ENCODE results near the gene FAS.

Gene FAS

DNA sequence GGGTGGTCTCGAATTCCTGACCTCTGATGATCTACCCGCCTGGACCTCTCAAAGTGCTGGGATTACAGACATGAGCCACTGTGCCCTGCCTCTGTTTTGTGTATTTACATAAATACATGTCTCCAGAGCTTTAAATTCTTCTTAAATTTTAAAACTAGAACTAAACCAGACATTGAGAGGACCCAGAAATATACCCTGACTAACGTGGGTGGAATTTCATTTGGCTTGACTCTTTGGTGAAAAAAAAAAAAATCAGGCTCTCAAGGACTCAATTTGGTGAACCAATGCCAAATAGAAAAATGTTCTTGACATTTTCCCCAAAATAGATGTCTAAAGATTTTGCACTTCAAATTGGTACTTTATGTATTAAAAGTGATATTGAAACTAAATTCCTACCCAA lies 16.6 kb upstream of the FAS start:
- DNase-seq, result no peak

DNA sequence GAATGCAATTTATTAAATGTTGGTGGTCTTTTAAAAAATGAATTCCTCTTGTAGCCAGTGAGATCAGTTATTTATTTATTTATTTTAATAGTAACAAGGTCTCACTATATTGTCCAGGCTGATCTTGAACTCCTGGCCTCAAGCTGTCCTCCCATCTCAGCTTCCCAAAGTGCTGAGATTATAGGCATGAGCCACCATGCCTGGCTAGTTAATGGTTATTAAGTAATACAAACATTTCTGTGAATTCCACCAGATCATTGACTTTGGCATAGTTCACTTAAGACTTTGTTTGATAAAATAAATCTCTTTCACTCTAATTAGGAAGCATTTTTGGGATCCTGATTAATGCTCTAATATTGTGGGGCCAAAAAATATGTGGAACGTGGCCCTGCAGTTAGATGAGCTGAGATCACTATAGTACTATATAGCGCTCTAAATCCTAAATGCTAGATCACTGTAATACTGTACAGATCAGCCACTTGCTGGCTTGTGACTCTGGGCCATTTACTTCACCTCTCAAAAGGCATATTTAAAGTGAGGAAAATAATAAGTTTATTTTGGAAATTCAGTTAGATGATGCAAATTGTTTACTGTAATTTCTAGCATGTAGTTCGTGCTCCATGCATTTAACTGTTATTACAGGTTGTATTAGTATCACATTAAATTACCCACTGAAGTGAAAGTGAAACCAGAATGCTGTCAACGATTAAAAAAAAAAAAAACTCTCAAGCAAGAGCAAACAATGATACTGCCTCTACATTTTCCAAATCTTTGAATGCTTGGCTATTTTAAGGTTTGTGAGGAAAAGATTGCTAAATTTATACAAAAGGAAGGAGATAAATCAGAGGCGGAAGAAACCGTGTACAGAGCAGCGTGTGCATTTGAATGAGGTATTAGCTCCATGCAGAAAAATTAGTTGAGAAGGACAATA lies 15.9 kb upstream of the FAS start:
- DNase-seq, result no peak

DNA sequence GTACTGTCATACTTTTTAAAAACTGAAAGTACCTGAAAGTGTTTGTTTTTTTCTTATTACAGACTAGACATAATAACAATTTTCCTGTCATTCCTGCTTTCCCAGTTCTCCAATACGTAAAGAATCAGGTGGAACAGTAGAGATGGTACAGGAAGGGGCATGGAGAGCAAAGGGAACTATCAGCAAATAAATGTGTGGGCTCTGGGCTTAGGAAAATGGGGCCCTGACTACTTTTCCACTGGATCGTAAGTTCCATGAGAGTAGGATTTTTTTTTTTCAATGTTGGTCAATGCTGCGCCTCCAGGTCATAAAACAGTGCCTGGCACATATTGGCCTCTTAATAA lies 15.2 kb upstream of the FAS start:
- DNase-seq, result no peak

DNA sequence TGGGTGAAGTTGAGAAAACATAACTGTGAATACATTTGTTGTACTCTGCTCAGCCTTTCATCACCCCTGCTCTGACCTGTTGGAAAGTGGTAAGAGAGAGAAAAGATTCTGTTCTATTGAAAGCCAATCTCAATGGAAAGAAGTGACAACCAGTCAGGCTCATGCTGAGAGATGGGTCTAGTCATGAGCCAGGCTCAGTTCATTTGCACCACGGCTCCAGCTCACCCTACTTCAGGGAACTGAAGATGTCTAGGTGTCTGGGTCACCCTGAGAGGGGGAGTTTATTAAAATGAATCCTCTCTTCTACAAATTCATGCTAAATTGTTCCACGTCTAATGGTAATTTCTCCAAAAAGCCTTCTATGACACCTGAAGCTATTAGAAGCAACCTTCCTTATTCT lies 12.1 kb upstream of the FAS start:
- no peak for DNase-seq

DNA sequence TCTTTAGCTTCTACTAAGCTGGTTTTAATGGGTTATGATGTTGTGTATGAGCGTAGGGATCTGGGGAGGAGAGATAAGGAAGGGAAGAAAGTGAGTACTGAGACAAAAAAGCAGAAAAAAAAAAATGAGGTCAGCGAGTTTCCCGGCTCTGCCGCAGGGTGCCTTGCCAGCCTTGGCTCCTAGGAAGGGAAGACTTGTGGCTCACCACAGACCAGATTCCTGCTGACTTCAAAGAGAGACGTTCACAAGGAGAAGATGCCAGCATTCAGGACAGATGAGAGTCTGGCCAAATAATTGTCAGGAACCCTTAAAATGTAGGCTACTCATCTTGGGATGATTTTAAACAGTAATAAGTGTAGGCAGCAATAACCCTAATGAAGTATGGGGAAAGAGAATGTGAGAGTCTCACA lies 11.4 kb upstream of the FAS start:
- DNase-seq, result no peak

DNA sequence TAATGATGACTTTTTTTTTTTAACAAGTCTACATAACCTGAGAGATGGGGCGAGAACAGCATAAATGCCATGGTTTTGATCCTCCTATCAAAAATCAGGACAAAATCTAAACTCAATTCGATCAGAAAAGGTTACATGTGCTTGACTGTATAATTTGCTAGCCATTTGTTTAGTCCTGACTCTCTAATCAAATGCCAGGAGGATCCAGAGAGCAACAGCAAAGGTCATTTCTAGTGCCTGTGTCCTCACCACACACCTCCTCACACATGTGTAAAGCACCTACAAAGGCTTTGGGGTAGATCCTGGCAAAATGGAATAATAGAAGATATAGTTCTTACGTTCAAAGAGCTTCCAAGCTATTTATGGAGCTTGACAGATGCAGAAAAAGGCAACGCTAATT lies 11.0 kb upstream of the FAS start:
- no peak for DNase-seq

DNA sequence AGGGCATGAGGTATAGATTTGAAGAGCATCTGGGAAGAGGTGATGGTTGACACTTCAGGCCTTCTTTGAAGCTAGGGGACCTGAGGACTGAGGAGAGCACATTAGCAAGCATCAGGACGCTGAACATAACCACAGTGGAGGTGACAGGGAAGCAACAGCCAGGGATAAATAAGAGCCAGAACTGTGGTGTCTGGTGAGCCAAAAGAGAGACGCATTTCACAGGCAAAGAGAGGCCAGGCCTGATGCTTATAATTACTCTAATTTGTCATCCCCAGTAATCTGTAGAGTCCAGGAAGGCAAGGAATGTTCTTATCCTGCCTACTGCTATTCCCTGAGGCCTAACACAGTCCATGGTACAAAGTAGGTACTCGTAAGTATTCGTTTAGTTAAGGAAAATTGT lies 10.4 kb upstream of the FAS start:
- no peak for DNase-seq

DNA sequence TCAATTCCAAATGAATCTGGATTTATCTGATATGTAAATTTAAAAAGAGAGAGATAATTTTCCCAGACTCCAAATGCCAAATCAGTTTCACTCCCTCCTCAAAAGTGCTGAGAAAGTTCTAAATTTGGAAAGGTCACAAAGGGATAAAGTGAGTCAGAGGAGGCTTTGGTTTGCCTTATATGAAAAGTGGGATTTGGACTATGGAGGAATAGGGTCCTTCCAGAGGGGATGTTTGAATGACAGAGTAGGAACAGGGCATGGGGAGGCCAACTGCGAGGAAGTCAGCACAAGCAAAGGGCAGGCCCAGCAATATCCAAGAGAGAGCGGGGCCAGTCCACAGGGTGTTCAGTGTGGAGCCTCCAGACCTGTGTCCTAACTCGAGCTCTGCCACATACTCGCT lies 9.8 kb upstream of the FAS start:
- no peak for DNase-seq

DNA sequence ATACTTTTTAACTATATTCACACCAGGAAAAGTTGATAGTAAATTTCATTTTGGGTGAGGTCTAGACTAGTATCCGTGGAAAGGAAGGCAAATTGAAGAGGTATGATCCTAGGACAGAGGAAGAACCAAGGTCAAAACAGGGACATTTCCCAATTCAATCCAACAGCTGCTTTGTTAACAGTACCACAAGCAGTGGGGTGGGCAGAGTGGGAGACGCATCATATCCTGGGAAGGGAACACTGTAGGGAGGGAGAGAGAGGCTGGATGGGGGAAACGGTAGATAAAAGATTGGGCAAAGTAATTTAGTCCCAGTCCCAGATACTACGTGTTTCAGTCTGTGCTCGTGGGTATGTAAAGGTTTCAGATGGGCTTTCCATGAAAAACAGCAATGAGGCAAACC lies 9.2 kb upstream of the FAS start:
- DNase-seq, result no peak

DNA sequence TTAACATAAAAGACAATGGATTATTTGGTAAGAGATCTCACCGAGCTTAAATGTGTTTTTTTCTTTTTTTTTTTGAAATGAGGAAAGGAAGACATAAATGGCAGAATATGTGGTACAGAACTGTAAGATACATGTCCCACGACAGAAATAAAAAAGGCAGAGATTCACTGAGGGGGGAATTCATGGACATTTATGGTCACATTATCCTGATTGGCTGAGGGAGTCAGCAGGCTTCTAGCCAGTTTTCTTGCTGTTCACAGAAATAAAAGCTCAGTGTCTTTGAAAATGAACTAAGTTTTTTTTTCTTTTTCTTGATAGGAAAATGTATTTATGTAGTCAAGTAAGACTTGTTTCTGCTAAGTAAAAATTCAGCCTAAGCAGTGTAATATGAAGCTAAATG lies 8.2 kb upstream of the FAS start:
- DNase-seq, result no peak

DNA sequence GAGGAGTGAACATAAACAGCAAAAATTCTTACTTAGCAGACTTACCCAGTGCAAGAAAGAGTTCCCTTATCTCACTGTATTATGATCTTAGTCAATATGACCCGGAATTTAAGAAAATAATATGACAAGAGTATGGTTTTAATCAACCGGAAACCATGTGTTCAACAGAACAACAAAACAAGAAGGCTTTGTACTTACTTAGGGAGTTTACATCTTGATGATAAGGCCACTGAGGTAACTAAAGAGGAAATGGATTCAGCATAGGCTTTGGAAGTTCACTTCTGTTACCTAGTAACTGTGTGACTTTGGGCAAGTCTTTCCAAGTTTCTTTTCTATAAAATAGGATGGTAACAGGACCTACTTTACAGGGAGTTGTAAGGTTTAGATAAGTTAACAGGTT lies 7.4 kb upstream of the FAS start:
- no peak for DNase-seq

DNA sequence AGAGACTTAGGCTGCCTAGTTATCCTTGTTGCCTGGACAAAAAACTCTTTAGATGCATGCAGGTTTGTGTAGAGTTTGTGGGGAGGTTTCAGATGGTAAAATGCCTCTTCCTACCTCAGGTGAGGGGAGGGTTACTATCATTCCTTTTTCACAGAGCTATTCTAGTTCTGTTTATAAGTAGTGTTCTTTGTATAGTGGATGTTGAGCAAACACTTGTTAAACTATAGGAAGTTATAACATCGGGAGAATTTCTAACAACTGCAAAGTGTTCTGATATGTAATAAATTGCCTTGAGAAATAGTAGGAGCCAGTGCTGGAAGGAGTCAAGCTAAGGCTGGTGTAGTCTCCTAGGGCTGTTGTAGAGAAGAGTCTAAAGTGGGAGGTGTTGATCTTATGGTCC lies 6.7 kb upstream of the FAS start:
- DNase-seq, result no peak

DNA sequence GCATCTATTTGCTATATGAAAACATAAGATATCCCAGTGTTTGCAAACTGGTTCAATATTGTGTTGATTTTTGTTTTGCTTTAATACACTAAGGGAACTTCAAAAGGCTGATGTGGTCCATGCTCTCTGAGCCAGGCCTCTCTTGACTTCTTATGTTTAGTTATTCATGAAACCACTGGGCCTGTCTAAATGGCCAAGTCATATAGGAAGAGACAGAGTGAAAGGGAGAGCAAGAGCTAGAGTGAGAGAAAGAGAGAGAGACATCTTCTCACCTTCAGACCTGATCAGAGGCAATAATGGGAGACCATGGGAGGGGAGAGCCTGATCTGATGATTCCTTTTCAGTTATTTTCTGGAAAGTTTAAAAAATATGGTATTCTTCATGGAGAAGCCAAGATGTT lies 6.1 kb upstream of the FAS start:
- DNase-seq, result no peak

DNA sequence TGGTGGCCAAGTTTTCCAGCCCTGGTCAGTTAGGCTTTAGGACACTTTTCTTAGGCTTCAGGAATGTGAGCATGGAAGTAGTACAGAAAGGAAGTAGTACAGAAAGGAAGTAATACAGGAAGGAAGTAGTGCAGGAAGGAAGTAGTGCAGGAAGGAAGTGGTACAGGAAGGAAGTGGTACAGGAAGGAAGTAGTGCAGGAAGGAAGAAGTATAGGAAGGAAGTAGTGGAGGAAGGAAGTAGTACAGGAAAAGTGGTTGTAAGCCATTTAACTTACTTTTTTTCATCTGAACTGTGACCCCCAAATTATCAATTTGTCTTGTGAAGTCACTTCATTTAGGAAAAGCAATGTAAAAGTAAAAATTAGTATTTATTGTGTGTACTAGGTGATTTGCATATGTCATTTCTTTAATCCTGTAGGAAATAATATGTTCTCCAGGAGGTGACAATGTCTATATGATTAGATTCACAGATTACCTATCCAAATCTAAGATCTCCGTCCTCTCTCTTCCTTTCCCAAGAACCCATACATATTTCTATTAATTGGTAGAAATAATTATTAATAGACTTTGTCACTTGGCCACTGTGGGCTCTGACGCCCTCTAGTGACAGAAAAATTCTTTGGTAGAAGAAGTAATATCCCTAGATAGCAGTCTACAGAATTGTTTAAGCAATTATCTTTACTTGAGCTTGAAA lies 3.9 kb upstream of the FAS start:
- DNase-seq, result no peak

DNA sequence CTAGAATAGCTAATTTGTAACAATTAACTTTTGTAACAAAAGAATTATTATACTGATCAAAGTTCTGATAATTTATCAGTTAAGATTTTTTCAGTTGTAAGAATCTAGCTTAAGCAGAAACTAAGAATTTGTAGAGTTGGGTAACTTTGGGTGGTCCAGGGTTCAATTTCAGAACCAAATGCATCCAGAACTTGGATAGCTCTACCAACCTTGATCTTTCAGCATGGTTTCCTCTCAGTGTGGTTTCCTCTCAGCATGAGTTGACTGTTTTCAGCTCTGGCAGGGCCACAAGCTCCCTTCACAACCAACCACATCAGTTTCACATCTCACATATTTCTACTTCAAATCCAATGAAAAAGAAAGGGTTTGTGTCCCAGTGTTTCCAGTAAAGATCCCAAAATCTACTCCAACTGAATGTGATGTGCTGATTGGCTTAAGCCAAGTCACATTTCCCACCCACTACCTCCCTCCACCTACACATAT lies 3.3 kb upstream of the FAS start:
- DNase-seq, result no peak

DNA sequence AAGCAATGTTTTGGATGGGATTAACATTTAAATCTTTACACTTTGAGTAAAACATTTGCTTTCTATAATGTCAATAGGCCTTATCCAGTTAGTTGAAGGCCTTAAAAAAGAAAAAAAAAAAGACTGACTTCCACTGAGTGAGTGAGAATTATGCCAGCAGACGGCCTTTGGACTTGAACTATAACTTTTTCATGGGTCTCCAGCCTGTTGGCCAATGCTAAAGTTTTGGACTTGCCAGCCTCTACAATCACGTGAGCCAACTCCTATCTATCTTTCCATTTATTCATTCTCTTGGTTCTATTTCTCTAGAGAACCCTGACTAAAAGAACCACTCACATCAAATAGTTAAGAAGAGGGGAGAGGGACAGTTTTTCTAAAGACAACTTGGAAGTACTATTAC lies 2.8 kb upstream of the FAS start:
- DNase-seq, result no peak

DNA sequence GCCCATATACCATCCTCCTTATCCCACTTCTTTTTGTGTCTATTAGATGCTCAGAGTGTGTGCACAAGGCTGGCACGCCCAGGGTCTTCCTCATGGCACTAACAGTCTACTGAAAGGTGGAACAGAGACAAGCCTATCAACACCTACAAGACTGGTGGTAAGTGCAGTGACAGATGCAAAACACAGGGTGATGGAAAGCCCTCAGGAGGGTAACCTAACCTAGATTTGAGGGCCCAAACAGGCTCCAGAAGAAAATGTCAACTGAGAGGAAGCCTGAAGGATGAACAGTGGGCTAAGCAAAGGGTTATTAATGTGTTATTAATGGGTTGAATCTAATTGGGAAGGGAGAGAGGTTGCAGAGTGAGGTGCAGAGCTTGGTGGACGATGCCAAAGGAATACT lies 1.2 kb upstream of the FAS start:
- DNase-seq, result no peak

DNA sequence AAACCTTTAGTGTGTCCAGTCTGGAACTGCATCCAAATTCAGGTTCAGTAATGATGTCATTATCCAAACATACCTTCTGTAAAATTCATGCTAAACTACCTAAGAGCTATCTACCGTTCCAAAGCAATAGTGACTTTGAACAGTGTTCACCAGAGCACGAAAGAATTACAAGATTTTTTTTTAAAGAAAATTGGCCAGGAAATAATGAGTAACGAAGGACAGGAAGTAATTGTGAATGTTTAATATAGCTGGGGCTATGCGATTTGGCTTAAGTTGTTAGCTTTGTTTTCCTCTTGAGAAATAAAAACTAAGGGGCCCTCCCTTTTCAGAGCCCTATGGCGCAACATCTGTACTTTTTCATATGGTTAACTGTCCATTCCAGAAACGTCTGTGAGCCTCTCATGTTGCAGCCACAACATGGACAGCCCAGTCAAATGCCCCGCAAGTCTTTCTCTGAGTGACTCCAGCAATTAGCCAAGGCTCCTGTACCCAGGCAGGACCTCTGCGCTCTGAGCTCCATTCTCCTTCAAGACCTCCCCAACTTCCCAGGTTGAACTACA lies 694 bp upstream of the FAS start:
- no peak for DNase-seq

DNA sequence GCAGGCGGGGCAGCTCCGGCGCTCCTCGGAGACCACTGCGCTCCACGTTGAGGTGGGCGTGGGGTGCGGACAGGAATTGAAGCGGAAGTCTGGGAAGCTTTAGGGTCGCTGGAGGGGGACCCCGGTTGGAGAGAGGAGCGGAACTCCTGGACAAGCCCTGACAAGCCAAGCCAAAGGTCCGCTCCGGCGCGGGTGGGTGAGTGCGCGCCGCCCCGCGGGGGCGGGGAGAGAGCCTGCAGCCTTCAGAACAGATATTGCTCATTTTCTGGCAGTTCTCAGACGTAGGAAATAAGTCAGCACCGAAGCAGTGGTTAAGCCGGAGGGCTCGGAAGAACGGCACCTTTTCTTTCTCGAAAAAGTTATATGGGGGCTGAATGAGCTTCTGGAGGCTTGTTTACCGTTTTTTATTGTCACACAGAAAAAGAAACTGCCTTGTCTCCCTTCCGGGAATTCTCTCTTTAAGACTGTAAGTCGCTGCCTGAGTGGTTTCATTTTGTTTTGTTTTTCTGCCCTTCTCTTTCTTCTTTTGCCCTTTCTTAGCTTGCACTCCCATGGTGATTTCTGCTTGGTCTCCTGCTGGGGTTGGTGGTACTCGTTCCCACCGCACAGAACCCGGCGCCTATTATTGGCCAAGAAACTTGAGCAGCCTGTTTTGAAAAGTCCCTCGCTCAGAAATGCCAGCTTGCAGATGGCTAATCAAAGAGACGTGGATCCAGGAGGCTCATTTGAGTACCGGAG lies 732 bp downstream of the FAS start:
- DNase-seq, result peak; percentile 76

DNA sequence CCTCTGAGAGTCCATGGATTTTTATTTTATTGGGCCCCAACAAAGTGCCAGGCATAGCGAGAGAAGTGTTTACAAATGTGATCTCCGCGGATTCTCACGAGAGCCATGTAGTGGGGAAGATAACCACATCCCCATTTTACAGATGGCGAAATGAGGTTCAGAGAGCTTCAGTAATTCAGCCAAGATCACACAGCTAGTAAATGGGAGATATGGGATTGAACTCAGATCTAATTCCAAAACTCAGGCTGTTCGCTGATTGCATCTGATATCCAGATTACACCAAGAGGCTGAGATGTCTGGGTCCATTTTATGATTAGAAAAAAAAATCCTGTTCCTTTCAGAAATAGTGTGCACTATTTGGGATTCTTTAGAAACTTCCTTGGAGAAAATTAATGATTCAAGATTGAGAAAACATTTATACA lies 1.3 kb downstream of the FAS start:
- no peak for DNase-seq

DNA sequence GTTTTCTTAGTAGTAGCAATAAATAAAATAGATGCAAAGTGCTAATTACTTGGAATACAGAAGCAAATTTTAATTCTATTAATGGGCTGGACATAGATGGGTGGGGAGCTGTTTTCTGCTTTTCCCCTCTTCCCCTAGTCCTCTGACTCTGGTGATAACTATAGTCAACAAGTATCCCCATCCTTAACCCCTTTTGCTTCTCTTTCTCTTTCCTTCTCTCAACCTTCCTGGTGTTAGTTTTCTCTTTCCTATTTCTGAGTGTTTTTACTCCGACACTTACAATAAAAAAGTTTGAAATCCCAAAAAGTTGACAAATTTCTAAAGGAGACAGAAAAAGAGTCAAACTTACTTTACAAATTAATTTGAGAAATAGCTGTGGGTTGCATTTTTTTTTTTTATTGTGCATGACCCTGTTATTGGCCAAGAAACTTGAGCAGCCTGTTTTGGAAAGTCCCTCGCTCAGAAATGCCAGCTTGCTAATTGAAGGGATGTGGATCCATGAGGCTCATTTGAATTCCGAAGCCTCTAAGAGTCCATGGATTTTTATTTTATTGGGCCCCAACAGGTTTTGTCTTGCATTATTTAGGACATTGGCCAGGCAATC lies 2.4 kb downstream of the FAS start:
- no peak for DNase-seq

DNA sequence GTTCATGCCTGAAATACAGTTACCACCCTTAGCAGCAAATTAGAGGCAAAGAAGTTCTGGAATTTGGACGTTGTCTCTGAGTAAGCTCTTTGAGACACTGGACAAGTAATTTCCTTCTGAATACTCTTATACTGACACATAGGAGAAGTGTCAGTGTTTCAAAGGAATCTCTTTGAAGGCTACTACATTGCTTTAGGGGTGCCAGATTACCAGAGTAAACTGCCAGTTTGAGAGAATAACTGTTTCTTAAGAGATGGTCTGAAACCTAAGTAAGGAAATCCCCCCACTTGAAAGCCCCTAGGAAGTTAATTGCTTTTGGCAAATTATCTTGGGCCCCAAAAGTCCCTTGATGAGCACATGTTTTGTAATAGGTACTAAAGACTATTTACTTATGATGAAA lies 3.4 kb downstream of the FAS start:
- DNase-seq, result no peak

Measured in stimulated activated CD4-positive, alpha-beta T cell treated with anti-CD3 and anti-CD28 coated beads, Interleukin-4, amount 100 ng/mL, for 1 hour (primary cell).